Mesothelial cell of epicardium (in vitro differentiated cells): Measurements from ENCODE around the gene KCNIP2. TPM values are rescaled to one million over a fixed set of nuclear protein-coding genes. Genes with fewer than 3 reads are reported as not detected.

Experiments used
- DNase-seq, 2 experiments: peaks; one replicate each; pipeline ENCODE4 v3.0.0; 2021; ENCODE audit warnings: low spot score in 2 of 2; ENCODE audit not compliant: unreplicated experiment in 2 of 2
- H3K27ac Mint-ChIP-seq: 2 replicates; pipeline ENCODE4 v1.8.0; 2021; ENCODE audit warnings: mixed read lengths
- H3K27me3 Mint-ChIP-seq: 2 replicates; pipeline ENCODE4 v1.8.0; 2021; ENCODE audit warnings: low read depth, mixed read lengths
- H3K36me3 Mint-ChIP-seq: 2 replicates; pipeline ENCODE4 v1.8.0; 2021; ENCODE audit warnings: mixed read lengths
- H3K4me1 Mint-ChIP-seq: 2 replicates; pipeline ENCODE4 v1.8.0; 2021; ENCODE audit warnings: mixed read lengths
- H3K4me3 Mint-ChIP-seq: 2 replicates; pipeline ENCODE4 v1.8.0; 2021; ENCODE audit warnings: mild to moderate bottlenecking, moderate library complexity, mixed read lengths
- H3K9me3 Mint-ChIP-seq: 2 replicates; pipeline ENCODE4 v1.8.0; 2021; ENCODE audit warnings: mixed read lengths
- CTCF ChIP-seq: fragments of 200-600 bp; sonication (generic); IDR thresholded peaks from one replicate; pipeline ENCODE4 v1.5.0; 2021; ENCODE audit warnings: antibody characterized with exemption; ENCODE audit not compliant: unreplicated experiment
- total RNA-seq: library from RNA; stranded (reverse); gene quantifications from 3 replicates; pipeline ENCODE4 v1.2.1, GENCODE V29; 2021

KCNIP2 gene
- total RNA-seq, 1 donor from 2014 or later: 6.8 TPM

- Mint-ChIP-seq H3K9me3 (no peaks in the 10 kb centered on the region), H3K27ac (no peak overlapping the region), H3K36me3 (peaks cover 3% of the 10 kb centered on the region), H3K4me3 (no peak overlapping the region), H3K4me1 (no peaks in the 10 kb centered on the region), H3K27me3 (no peaks in the 10 kb centered on the region)
- DNase-seq: no peak
- no peak for TF ChIP-seq CTCF
These were observed 43.1 kb upstream of the KCNIP2 start for GRCh38 chr10:101886521-101887312.

- H3K27me3 Mint-ChIP-seq: no peaks in the 10 kb centered on the region
- peaks cover 7% of the 10 kb centered on the region for H3K36me3 Mint-ChIP-seq
- no peak overlapping the region for H3K27ac Mint-ChIP-seq
- H3K9me3 Mint-ChIP-seq: no peaks in the 10 kb centered on the region
- DNase-seq: no peak
- peaks cover 4% of the 10 kb centered on the region for H3K4me1 Mint-ChIP-seq
- no peak overlapping the region for H3K4me3 Mint-ChIP-seq
- TF ChIP-seq CTCF: no peak
These were observed 37.6 kb upstream of the KCNIP2 start for GRCh38 chr10:101881036-101881774.

GRCh38 chr10:101880232-101880573 is 36.6 kb upstream of the KCNIP2 start:
- Mint-ChIP-seq H3K4me1 (peaks cover 4% of the 10 kb centered on the region), H3K9me3 (no peaks in the 10 kb centered on the region), H3K4me3 (no peak overlapping the region), H3K36me3 (peaks cover 4% of the 10 kb centered on the region), H3K27me3 (no peaks in the 10 kb centered on the region), H3K27ac (no peak overlapping the region)
- no peak for TF ChIP-seq CTCF
- no peak for DNase-seq

- H3K36me3 Mint-ChIP-seq: peaks cover 4% of the 10 kb centered on the region
- H3K27me3 Mint-ChIP-seq: no peaks in the 10 kb centered on the region
- no peak for DNase-seq
- H3K4me3 Mint-ChIP-seq: no peak overlapping the region
- no peak for TF ChIP-seq CTCF
- no peak overlapping the region for H3K27ac Mint-ChIP-seq
- H3K4me1 Mint-ChIP-seq: peaks cover 4% of the 10 kb centered on the region
- no peaks in the 10 kb centered on the region for H3K9me3 Mint-ChIP-seq
These were observed 36.0 kb upstream of the KCNIP2 start for GRCh38 chr10:101879456-101880231.

GRCh38 chr10:101878869-101879268 is 35.3 kb upstream of the KCNIP2 start:
- Mint-ChIP-seq H3K27ac (no peak overlapping the region), H3K4me3 (no peak overlapping the region), H3K9me3 (peaks cover 1% of the 10 kb centered on the region), H3K36me3 (peaks cover 5% of the 10 kb centered on the region), H3K27me3 (no peaks in the 10 kb centered on the region), H3K4me1 (peaks cover 4% of the 10 kb centered on the region)
- DNase-seq: no peak
- TF ChIP-seq CTCF: no peak
